IPS DF 6.9 (cell line): ENCODE results near the gene TRAF3.

Experiments
- DNase-seq: peaks from one replicate; pipeline ENCODE4 v3.0.0-alpha.2; 2013; ENCODE audit warnings: low read depth, low spot score
- H3K27ac ChIP-seq: one replicate; pipeline ENCODE4 v1.5.1; 2013; ENCODE audit warnings: low read length, control low read depth
- H3K27me3 ChIP-seq: 2 replicates; pipeline ENCODE4 v1.6.1; 2013; ENCODE audit warnings: mild to moderate bottlenecking, low read length; ENCODE audit not compliant: control insufficient read depth, insufficient read depth
- H3K36me3 ChIP-seq: 2 replicates; pipeline ENCODE4 v1.6.1; 2013; ENCODE audit warnings: low read length; ENCODE audit not compliant: control insufficient read depth, insufficient read depth
- H3K4me1 ChIP-seq: 2 replicates; pipeline ENCODE4 v1.6.1; 2013; ENCODE audit warnings: low read length; ENCODE audit not compliant: control insufficient read depth, insufficient read depth
- H3K4me3 ChIP-seq: 2 replicates; pipeline ENCODE4 v1.5.1; 2013; ENCODE audit warnings: mild to moderate bottlenecking, low read length
- H3K9me3 ChIP-seq: 2 replicates; pipeline ENCODE4 v1.6.1; 2013; ENCODE audit warnings: low read length, inconsistent platforms; ENCODE audit not compliant: control insufficient read depth, insufficient read depth
- WGBS: extraction: QIAGEN DNeasy Blood & Tissue Kit; methylation state at CpG from one replicate; pipeline ENCODE4 v1.1.7; 2013; ENCODE audit warnings: mixed read lengths, missing lambda C conversion rate; ENCODE audit not compliant: insufficient read length, insufficient coverage; 5-methylcytosine and 5-hydroxymethylcytosine counted together

TRAF3 gene

DNA sequence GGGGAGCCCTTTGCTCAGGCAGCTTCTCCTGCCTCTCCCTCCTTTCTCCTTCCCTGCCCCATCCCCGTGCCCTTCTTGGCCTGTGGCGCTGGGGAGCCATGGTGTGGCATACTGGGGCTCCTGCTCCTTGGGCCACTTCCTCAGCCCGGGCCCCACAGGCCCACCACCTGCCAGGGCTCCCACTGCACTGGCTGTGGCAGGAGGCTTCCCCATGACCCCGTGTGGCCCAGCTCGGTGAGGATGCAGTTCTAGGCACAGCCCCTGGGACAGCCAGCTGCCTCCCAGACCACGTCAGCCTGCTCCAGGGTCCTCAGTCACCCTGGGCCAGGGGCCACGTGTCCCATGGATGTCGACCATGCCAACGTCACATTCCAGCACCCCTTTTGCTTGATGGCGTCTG, 132.2 kb downstream of the TRAF3 start:
- H3K36me3 ChIP-seq = peaks cover 11% of the 10 kb centered on the region; the same call in 1 of the 2 replicates
- WGBS = no CpG with 5 or more reads among the region's 10 CpGs
- no peak for DNase-seq
- no peaks in the 10 kb centered on the region; the same call in 1 of the 2 replicates for H3K4me1 ChIP-seq
- no peaks in the 10 kb centered on the region for H3K27me3 ChIP-seq
- H3K27ac ChIP-seq = no peak overlapping the region
- H3K9me3 ChIP-seq = no peaks in the 10 kb centered on the region; the same call in 1 of the 2 replicates
- no peak overlapping the region for H3K4me3 ChIP-seq

DNA sequence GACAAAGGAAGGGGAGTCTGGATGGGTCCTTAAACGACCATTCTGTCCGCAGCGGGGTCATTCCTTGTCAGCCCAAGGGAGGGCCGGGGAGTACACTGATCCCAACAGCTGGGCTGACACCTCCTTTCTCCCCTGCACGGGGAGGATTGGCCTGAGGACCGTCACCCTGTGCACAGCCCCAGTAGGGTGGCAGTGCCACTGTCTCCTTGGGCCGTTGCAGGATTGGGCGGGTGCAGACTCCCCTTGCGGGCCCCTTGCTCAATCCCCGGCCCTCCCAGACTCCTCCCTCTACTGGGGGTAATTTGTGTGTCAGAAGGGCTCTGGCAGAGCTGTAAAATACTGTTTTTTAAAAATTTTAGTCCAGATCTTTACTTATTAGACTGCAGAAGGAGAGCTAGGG, 132.7 kb downstream of the TRAF3 start:
- Histone ChIP-seq H3K4me1 (no peaks in the 10 kb centered on the region; the same call in 1 of the 2 replicates), H3K4me3 (no peak overlapping the region), H3K27ac (no peak overlapping the region), H3K9me3 (no peaks in the 10 kb centered on the region; the same call in 1 of the 2 replicates), H3K36me3 (peaks cover 11% of the 10 kb centered on the region; the same call in 1 of the 2 replicates), H3K27me3 (no peaks in the 10 kb centered on the region)
- WGBS = no CpG with 5 or more reads among the region's 10 CpGs
- no peak for DNase-seq

DNA sequence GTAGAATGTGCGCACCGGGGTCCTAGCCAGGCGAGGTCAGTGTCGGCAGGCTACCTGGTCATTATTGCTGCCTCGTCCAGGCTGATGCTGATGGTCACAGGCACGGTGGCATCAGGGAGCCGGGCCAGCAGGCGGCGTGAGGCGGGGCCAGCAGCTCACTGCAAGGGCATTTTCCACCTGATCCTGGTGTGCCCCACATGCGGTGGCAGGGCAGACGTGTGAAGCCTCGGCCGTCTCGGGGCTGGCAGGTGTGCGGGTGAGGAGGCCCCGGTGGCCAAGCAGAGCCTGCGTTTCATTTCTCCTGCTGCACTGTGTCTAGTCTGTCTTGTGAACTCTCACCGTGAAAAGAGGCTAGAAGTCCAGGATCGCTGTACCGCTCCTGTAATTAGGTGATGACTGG, 133.2 kb downstream of the TRAF3 start:
- no peak for DNase-seq
- Histone ChIP-seq H3K9me3 (no peaks in the 10 kb centered on the region; the same call in 1 of the 2 replicates), H3K4me3 (no peak overlapping the region), H3K4me1 (no peaks in the 10 kb centered on the region; the same call in 1 of the 2 replicates), H3K27me3 (no peaks in the 10 kb centered on the region), H3K27ac (no peak overlapping the region), H3K36me3 (peaks cover 7% of the 10 kb centered on the region; the same call in 1 of the 2 replicates)
- no CpG with 5 or more reads among the region's 21 CpGs for WGBS

GRCh38 chr14:102911541-102911951, 134.3 kb downstream of the TRAF3 start:
- H3K27ac ChIP-seq = no peak overlapping the region
- no peak overlapping the region for H3K4me3 ChIP-seq
- no peaks in the 10 kb centered on the region; the same call in 1 of the 2 replicates for H3K9me3 ChIP-seq
- H3K4me1 ChIP-seq = no peaks in the 10 kb centered on the region; the same call in 1 of the 2 replicates
- no peak for DNase-seq
- WGBS = no CpG with 5 or more reads among the region's 19 CpGs
- H3K36me3 ChIP-seq = peaks cover 7% of the 10 kb centered on the region; the same call in 1 of the 2 replicates
- no peaks in the 10 kb centered on the region for H3K27me3 ChIP-seq

GRCh38 chr14:102911991-102912761, 134.9 kb downstream of the TRAF3 start:
- Histone ChIP-seq H3K36me3 (peaks cover 7% of the 10 kb centered on the region; the same call in 1 of the 2 replicates), H3K27ac (no peak overlapping the region)
- WGBS = no CpG with 5 or more reads among the region's 21 CpGs

GRCh38 chr14:102913341-102914211, 136.3 kb downstream of the TRAF3 start:
- H3K36me3 ChIP-seq = 0 out of 2 replicates have a peak, but pooled peaks cover 2% of the 10 kb centered on the region
- H3K27ac ChIP-seq = no peak overlapping the region
- no peak for DNase-seq
- H3K27me3 ChIP-seq = no peaks in the 10 kb centered on the region
- WGBS = no CpG with 5 or more reads among the region's 28 CpGs
- no peaks in the 10 kb centered on the region for H3K9me3 ChIP-seq
- peaks cover 3% of the 10 kb centered on the region for H3K4me1 ChIP-seq
- H3K4me3 ChIP-seq = no peak overlapping the region

More at GRCh38 chr14:102911991-102912761, 134.9 kb downstream of the TRAF3 start:
- Histone ChIP-seq H3K4me3 (no peak overlapping the region), H3K9me3 (no peaks in the 10 kb centered on the region), H3K27me3 (no peaks in the 10 kb centered on the region), H3K4me1 (no peaks in the 10 kb centered on the region; the same call in 1 of the 2 replicates)
- no peak for DNase-seq

- peaks cover 3% of the 10 kb centered on the region for H3K4me1 ChIP-seq
- H3K36me3 ChIP-seq = 0 out of 2 replicates have a peak, but pooled peaks cover under 1% of the 10 kb centered on the region
- DNase-seq = no peak
- WGBS = no CpG with 5 or more reads among the region's 26 CpGs
- H3K4me3 ChIP-seq = no peak overlapping the region
- no peak overlapping the region for H3K27ac ChIP-seq
- no peaks in the 10 kb centered on the region for H3K9me3 ChIP-seq
- no peaks in the 10 kb centered on the region for H3K27me3 ChIP-seq
Observed at GRCh38 chr14:102914474-102915291, 137.4 kb downstream of the TRAF3 start.

DNA sequence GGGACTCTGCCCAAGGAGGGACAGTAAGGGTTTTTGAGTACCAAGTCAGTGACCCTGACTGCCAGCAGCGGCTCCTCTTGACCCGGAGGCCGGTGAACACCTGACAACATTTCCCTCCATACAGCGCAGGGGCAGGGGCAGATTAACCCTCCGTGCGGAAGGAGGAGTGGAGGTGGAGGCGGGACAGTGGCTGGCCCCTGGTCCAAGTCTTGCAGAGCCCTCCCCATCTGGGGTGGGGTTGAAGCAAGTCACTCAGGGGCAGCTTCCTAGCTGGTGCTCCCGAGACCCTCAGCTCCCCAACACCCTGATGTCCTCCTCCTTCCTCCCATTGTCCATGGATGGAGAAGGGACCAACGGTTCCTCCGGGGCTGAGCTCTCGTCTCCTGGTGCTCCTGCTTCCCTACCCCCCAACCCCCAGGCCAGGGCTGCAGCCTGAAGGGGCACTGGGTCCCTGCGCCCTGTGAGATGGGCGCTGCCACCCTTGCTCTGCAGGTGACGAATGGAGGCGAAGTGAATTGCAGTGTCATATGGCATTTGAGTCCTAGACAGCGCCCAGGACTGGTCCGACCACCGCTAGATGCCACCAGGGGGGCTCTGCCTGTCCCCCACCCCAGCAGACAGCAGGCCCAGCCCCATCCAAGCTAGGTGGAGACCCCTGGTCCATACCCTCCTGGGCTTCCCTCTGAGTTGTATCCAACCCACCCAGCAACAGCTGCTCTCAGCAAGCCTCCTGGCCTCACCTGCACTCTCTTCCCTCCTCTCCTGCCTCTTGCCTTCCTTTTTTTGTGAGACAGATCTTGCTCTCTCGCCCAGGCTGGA, 138.3 kb downstream of the TRAF3 start:
- no peaks in the 10 kb centered on the region for H3K9me3 ChIP-seq
- H3K36me3 ChIP-seq = no peaks in the 10 kb centered on the region
- H3K4me1 ChIP-seq = peaks cover 3% of the 10 kb centered on the region
- H3K27me3 ChIP-seq = no peaks in the 10 kb centered on the region
- no CpG with 5 or more reads among the region's 19 CpGs for WGBS
- no peak overlapping the region for H3K4me3 ChIP-seq
- DNase-seq = no peak
- no peak overlapping the region for H3K27ac ChIP-seq

DNA sequence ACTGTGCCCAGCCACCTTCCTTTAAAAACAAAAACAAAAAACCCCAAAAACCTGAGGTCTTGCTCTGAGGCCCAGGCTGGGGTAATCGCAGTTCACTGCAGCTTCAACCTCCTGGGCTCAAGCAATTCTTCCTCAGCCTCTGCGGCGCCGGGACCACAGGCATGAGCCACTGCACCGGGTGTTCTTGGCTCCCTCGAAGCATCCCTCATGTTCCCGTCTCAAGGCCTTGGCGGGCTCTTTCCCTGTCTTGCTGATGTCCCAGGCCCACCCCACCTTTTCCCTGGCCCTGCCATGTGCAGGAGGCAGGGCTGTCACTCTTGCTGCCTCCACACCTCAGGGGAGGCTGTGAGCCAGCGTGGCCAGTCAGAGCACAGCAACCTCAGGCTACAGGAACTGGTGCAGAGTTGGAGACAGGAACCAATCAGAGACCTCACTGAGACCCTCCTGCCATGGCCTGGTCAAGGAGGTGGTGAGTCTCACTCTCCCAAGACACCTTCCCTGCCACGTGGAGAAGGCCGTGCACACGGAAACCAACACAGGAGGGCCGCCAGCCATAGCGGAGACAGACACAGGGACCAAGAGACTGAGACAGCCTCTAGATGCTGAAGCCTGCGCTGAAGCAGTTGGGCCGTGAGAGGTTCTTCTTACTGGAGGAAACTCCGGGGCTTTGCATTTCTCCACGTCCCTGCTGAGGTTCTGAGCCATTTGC, 139.3 kb downstream of the TRAF3 start:
- H3K27me3 ChIP-seq = no peaks in the 10 kb centered on the region
- no peaks in the 10 kb centered on the region for H3K36me3 ChIP-seq
- H3K27ac ChIP-seq = no peak overlapping the region
- WGBS = no CpG with 5 or more reads among the region's 18 CpGs
- H3K9me3 ChIP-seq = no peaks in the 10 kb centered on the region
- H3K4me1 ChIP-seq = peaks cover 3% of the 10 kb centered on the region
- H3K4me3 ChIP-seq = no peak overlapping the region
- no peak for DNase-seq
